ENCODE data around the gene INPP5A. TPM values are rescaled to one million over a fixed set of nuclear protein-coding genes. Genes with fewer than 3 reads are reported as not detected.

INPP5A gene
- total and polyA plus RNA-seq, 2 experiments from 2014 or later, result 41.2 to 53.6 TPM

- DNase-seq (ENCODE audit: low spot score), result no peak
- H4K20me1 ChIP-seq (ENCODE audit: insufficient read depth, poor library complexity, severe bottlenecking), result no peaks in the 10 kb centered on the region
- H3K36me3 ChIP-seq (replicated peaks; ENCODE audit: insufficient read depth, low read depth), result no peaks in the 10 kb centered on the region
- no peaks in the 10 kb centered on the region for H3K9me2 ChIP-seq (replicated peaks; ENCODE audit: insufficient read depth)
- H3K27ac ChIP-seq, result no peak overlapping the region
- peaks cover 14% of the 10 kb centered on the region for H3K9me3 ChIP-seq (ENCODE audit: low read depth)
- WGBS (ENCODE audit: low lambda C conversion rate, missing lambda C conversion rate), result 93% methylated on average over 13 of the region's 13 CpGs
- H3K79me2 ChIP-seq, result no peaks in the 10 kb centered on the region
- no peak overlapping the region for H2AFZ ChIP-seq
- H3K4me2 ChIP-seq, result no peak overlapping the region
- H3K4me3 ChIP-seq, result no peak overlapping the region
- TF ChIP-seq CTCF (IDR thresholded peaks at IDR 0.05; ENCODE audit: poor library complexity) (no peak), EZH2 (IDR thresholded peaks at IDR 0.05; ENCODE audit: borderline replicate concordance) (no peak), EZH2phosphoT487 (IDR thresholded peaks at IDR 0.05; ENCODE audit: low read depth, severe bottlenecking, unreplicated experiment) (no peak)
- H3K4me1 ChIP-seq (ENCODE audit: insufficient read depth), result peaks cover 6% of the 10 kb centered on the region
- no peaks in the 10 kb centered on the region for H3K27me3 ChIP-seq
Observed at GRCh38 chr10:132696728-132697577, 159.4 kb downstream of the INPP5A start.

- no peak for DNase-seq (ENCODE audit: low spot score)
- no peak for TF ChIP-seq EZH2phosphoT487 (IDR thresholded peaks at IDR 0.05; ENCODE audit: low read depth, severe bottlenecking, unreplicated experiment)
- no peak for TF ChIP-seq EZH2 (IDR thresholded peaks at IDR 0.05; ENCODE audit: borderline replicate concordance)
- no peak for TF ChIP-seq CTCF (IDR thresholded peaks at IDR 0.05; ENCODE audit: poor library complexity)
- H3K4me2 ChIP-seq, result no peak overlapping the region
- peaks cover 6% of the 10 kb centered on the region for H3K4me1 ChIP-seq (ENCODE audit: insufficient read depth)
- H3K27ac ChIP-seq, result no peak overlapping the region
- no peaks in the 10 kb centered on the region for H3K9me2 ChIP-seq (replicated peaks; ENCODE audit: insufficient read depth)
- H3K4me3 ChIP-seq, result no peak overlapping the region
- H3K9me3 ChIP-seq (ENCODE audit: low read depth), result peaks cover 14% of the 10 kb centered on the region
- H2AFZ ChIP-seq, result no peak overlapping the region
- H4K20me1 ChIP-seq (ENCODE audit: insufficient read depth, poor library complexity, severe bottlenecking), result no peaks in the 10 kb centered on the region
- no peaks in the 10 kb centered on the region for H3K27me3 ChIP-seq
- 91% methylated on average over 21 of the region's 21 CpGs for WGBS (ENCODE audit: low lambda C conversion rate, missing lambda C conversion rate)
- H3K36me3 ChIP-seq (replicated peaks; ENCODE audit: insufficient read depth, low read depth), result no peaks in the 10 kb centered on the region
- no peaks in the 10 kb centered on the region for H3K79me2 ChIP-seq
Observed at GRCh38 chr10:132697578-132698200, 160.1 kb downstream of the INPP5A start.

- no peaks in the 10 kb centered on the region for H3K79me2 ChIP-seq
- H4K20me1 ChIP-seq (ENCODE audit: insufficient read depth, poor library complexity, severe bottlenecking), result no peaks in the 10 kb centered on the region
- H3K27me3 ChIP-seq, result no peaks in the 10 kb centered on the region
- no peak overlapping the region for H3K4me3 ChIP-seq
- no peak overlapping the region for H2AFZ ChIP-seq
- no peaks in the 10 kb centered on the region for H3K9me2 ChIP-seq (replicated peaks; ENCODE audit: insufficient read depth)
- H3K9me3 ChIP-seq (ENCODE audit: low read depth), result peaks cover 8% of the 10 kb centered on the region
- no peak overlapping the region for H3K4me2 ChIP-seq
- peaks cover 6% of the 10 kb centered on the region for H3K4me1 ChIP-seq (ENCODE audit: insufficient read depth)
- WGBS (ENCODE audit: low lambda C conversion rate, missing lambda C conversion rate), result 92% methylated on average over 24 of the region's 24 CpGs
- H3K27ac ChIP-seq, result no peak overlapping the region
- TF ChIP-seq CTCF (IDR thresholded peaks at IDR 0.05; ENCODE audit: poor library complexity) (no peak), EZH2 (IDR thresholded peaks at IDR 0.05; ENCODE audit: borderline replicate concordance) (no peak), EZH2phosphoT487 (IDR thresholded peaks at IDR 0.05; ENCODE audit: low read depth, severe bottlenecking, unreplicated experiment) (no peak)
- H3K36me3 ChIP-seq (replicated peaks; ENCODE audit: insufficient read depth, low read depth), result no peaks in the 10 kb centered on the region
- no peak for DNase-seq (ENCODE audit: low spot score)
Observed at GRCh38 chr10:132698211-132698751, 160.7 kb downstream of the INPP5A start.
